H1 (cell line): ENCODE results near the gene KLHL17. TPM values are rescaled to one million over a fixed set of nuclear protein-coding genes. Genes with fewer than 3 reads are reported as not detected.

Experiments used
- CTCF ChIA-PET: fragments of 300-600 bp; sonication (Branson Sonifier 250); formaldehyde crosslinking; loops from one replicate; lab custom pipeline; 2021; ENCODE audit not compliant: partially characterized antibody; lab: Charles Lee
- POLR2A ChIA-PET: fragments of 300-600 bp; sonication (Branson Sonifier 250); formaldehyde crosslinking; loops from one replicate; lab custom pipeline; 2021; ENCODE audit warnings: inconsistent platforms; ENCODE audit not compliant: partially characterized antibody; lab: Charles Lee
- DNase-seq, 2 experiments: peaks; one replicate each; pipeline versions ENCODE4 v3.0.0 to v3.0.0-alpha.2; 2010 to 2022; ENCODE audit warnings: low spot score in 2 of 2, low read depth in 1 of 2, mixed read lengths in 1 of 2
- FAIRE-seq: peaks from 2 replicates; lab custom pipeline; 2011; peaks lifted over from hg19 to GRCh38; lab: Jason Lieb, UNC
- H2AFZ ChIP-seq: 2 replicates; pipeline ENCODE4 v1.8.1; 2012; ENCODE audit warnings: low read length, inconsistent platforms
- H2AK5ac ChIP-seq: 2 replicates; pipeline ENCODE4 v1.6.1; 2013; ENCODE audit warnings: low read depth, low read length
- H2BK120ac ChIP-seq: replicated peaks from 2 replicates; pipeline ENCODE3; 2013; ENCODE audit warnings: low read depth, low read length, inconsistent platforms
- H2BK12ac ChIP-seq: 2 replicates; pipeline ENCODE4 v1.6.1; 2013; ENCODE audit warnings: low read depth, low read length
- H2BK15ac ChIP-seq: 2 replicates; pipeline ENCODE4 v1.6.1; 2013; ENCODE audit warnings: low read length
- H2BK20ac ChIP-seq: 2 replicates; pipeline ENCODE4 v1.6.1; 2013; ENCODE audit warnings: low read length
- H2BK5ac ChIP-seq: 2 replicates; pipeline ENCODE4 v1.6.1; 2013; ENCODE audit warnings: low read depth, low read length
- H3K14ac ChIP-seq: 2 replicates; pipeline ENCODE4 v1.6.1; 2013; ENCODE audit warnings: inconsistent platforms; ENCODE audit not compliant: insufficient read length
- H3K18ac ChIP-seq: 2 replicates; pipeline ENCODE4 v1.6.1; 2013; ENCODE audit warnings: low read length; ENCODE audit errors: extremely low read depth
- H3K23ac ChIP-seq: 2 replicates; pipeline ENCODE4 v1.6.1; 2013; ENCODE audit warnings: inconsistent platforms; ENCODE audit not compliant: insufficient read length
- H3K23me2 ChIP-seq: 2 replicates; pipeline ENCODE4 v1.6.1; 2013; ENCODE audit warnings: low read depth, low read length
- H3K27ac ChIP-seq: 2 replicates; pipeline ENCODE4 v1.6.1; 2011; ENCODE audit warnings: low read depth, low read length, inconsistent platforms
- H3K27me3 ChIP-seq, 4 experiments: replicated peaks in 1 of 4; 1 replicate in 1 of 4; 2 replicates in 3 of 4; pipeline versions ENCODE4 v1.6.1 to v1.8.1; 2011 to 2013; ENCODE audit warnings: low read length in 3 of 4, mild to moderate bottlenecking in 3 of 4, inconsistent platforms in 2 of 4, mixed read lengths in 2 of 4, moderate library complexity in 1 of 4; ENCODE audit not compliant: control insufficient read depth in 3 of 4, insufficient read depth in 3 of 4; ENCODE audit errors: extremely low read depth in 1 of 4
- H3K36me3 ChIP-seq, 4 experiments: 2 replicates each; pipeline versions ENCODE4 v1.6.1 to v1.8.1; 2011 to 2013; ENCODE audit warnings: mild to moderate bottlenecking in 4 of 4, low read length in 3 of 4, moderate library complexity in 2 of 4, control low read depth in 1 of 4, inconsistent platforms in 1 of 4; ENCODE audit not compliant: insufficient read depth in 4 of 4, control insufficient read depth in 2 of 4
- H3K4ac ChIP-seq: replicated peaks from 2 replicates; pipeline ENCODE3; 2013; ENCODE audit warnings: low read length, low read depth, mixed read lengths, inconsistent platforms; ENCODE audit not compliant: insufficient read length
- H3K4me1 ChIP-seq, 4 experiments: replicated peaks in 1 of 4; 1 replicate in 1 of 4; 2 replicates in 3 of 4; pipeline versions ENCODE4 v1.6.1 to v1.8.1; 2011 to 2013; ENCODE audit warnings: low read length in 3 of 4, inconsistent platforms in 2 of 4, mixed read lengths in 1 of 4; ENCODE audit not compliant: insufficient read depth in 4 of 4, control insufficient read depth in 3 of 4
- H3K4me2 ChIP-seq, 2 experiments: 2 replicates each; pipeline versions ENCODE4 v1.6.1 to v1.8.1; 2011 to 2013; ENCODE audit warnings: low read depth in 2 of 2, low read length in 2 of 2, control low read depth in 1 of 2, inconsistent platforms in 1 of 2, mild to moderate bottlenecking in 1 of 2; ENCODE audit not compliant: insufficient read depth in 1 of 2
- H3K4me3 ChIP-seq, 4 experiments: fragments of 200-600, 300-600 bp in 1 of 4; sonication (generic), shearing (Covaris generic), sonication (Bioruptor Twin) in 1 of 4; 2 replicates each; pipeline versions ENCODE4 v1.5.1 to v1.8.1; 2011 to 2016; ENCODE audit warnings: low read length in 4 of 4, low read depth in 3 of 4, control low read depth in 2 of 4, inconsistent platforms in 2 of 4, mild to moderate bottlenecking in 2 of 4, mixed read lengths in 1 of 4, moderate library complexity in 1 of 4; ENCODE audit not compliant: insufficient read depth in 2 of 4; ENCODE audit errors: extremely low read depth in 1 of 4
- H3K56ac ChIP-seq: replicated peaks from 2 replicates; pipeline ENCODE3; 2013; ENCODE audit warnings: low read depth, mild to moderate bottlenecking, mixed read lengths, low read length, inconsistent platforms; ENCODE audit not compliant: insufficient read length
- H3K79me1 ChIP-seq: 2 replicates; pipeline ENCODE4 v1.6.1; 2013; ENCODE audit warnings: low read depth, low read length, control low read depth
- H3K79me2 ChIP-seq, 2 experiments: 2 replicates each; pipeline versions ENCODE4 v1.6.1 to v1.8.1; 2012 to 2013; ENCODE audit warnings: low read length in 2 of 2, mild to moderate bottlenecking in 2 of 2, inconsistent platforms in 1 of 2; ENCODE audit not compliant: insufficient read depth in 2 of 2, control insufficient read depth in 1 of 2
- H3K9ac ChIP-seq, 4 experiments: replicated peaks in 1 of 4; 1 replicate in 1 of 4; 2 replicates in 3 of 4; pipeline versions ENCODE4 v1.6.1 to v1.8.1; 2011 to 2013; ENCODE audit warnings: low read depth in 3 of 4, low read length in 3 of 4, control low read depth in 2 of 4, mild to moderate bottlenecking in 2 of 4, moderate library complexity in 2 of 4, inconsistent platforms in 1 of 4; ENCODE audit errors: extremely low read depth in 1 of 4
- H3K9me3 ChIP-seq, 2 experiments: 2 replicates each; pipeline versions ENCODE4 v1.6.1 to v1.8.1; 2012 to 2013; ENCODE audit warnings: mild to moderate bottlenecking in 2 of 2, moderate library complexity in 2 of 2, control low read depth in 1 of 2, inconsistent platforms in 1 of 2, low read depth in 1 of 2, low read length in 1 of 2, mixed read lengths in 1 of 2; ENCODE audit not compliant: insufficient read depth in 2 of 2
- H4K20me1 ChIP-seq, 2 experiments: replicated peaks in 1 of 2; 2 replicates each; pipeline versions ENCODE3 to v1.8.1; 2011 to 2013; ENCODE audit warnings: inconsistent platforms in 2 of 2, low read length in 2 of 2, mild to moderate bottlenecking in 1 of 2; ENCODE audit not compliant: insufficient read depth in 2 of 2, control insufficient read depth in 1 of 2
- H4K5ac ChIP-seq: 2 replicates; pipeline ENCODE4 v1.6.1; 2013; ENCODE audit warnings: low read length, low read depth, mixed read lengths, inconsistent platforms; ENCODE audit not compliant: insufficient read length
- H4K8ac ChIP-seq: 2 replicates; pipeline ENCODE4 v1.8.0; 2013; ENCODE audit warnings: mild to moderate bottlenecking, moderate library complexity, low read length, inconsistent platforms; ENCODE audit not compliant: insufficient read depth; ENCODE audit errors: extremely low read depth
- H4K91ac ChIP-seq: replicated peaks from 2 replicates; pipeline ENCODE3; 2013; ENCODE audit warnings: low read length, mixed read lengths, inconsistent platforms; ENCODE audit not compliant: insufficient read length
- BCL11A ChIP-seq, 2 experiments: IDR thresholded peaks; one replicate each; pipeline ENCODE4 v1.6.1; 2011; ENCODE audit warnings: low read depth in 2 of 2, low read length in 2 of 2, mild to moderate bottlenecking in 2 of 2
- CBX5 ChIP-seq: fragments of 300-800, 300-1000 bp; sonication (generic); IDR thresholded peaks from 2 replicates; pipeline ENCODE4 v1.7.1; 2016; ENCODE audit warnings: antibody characterized with exemption, low read length, low read depth
- CBX8 ChIP-seq: fragments of 300-800, 300-1000 bp; sonication (generic); IDR thresholded peaks from 2 replicates; pipeline ENCODE4 v1.7.1; 2016; ENCODE audit warnings: low read depth, low read length, borderline replicate concordance
- CHD2 ChIP-seq: IDR thresholded peaks from 2 replicates; pipeline ENCODE4 v1.6.1; 2012; ENCODE audit warnings: low read length, improper control_type of control experiment
- CTBP2 ChIP-seq: IDR thresholded peaks from 2 replicates; pipeline ENCODE4 v1.7.0; 2011; ENCODE audit warnings: borderline replicate concordance, mild to moderate bottlenecking, moderate library complexity, mixed read lengths, low read length; ENCODE audit not compliant: insufficient read depth, insufficient read length
- FOSL1 ChIP-seq: IDR thresholded peaks from 2 replicates; pipeline ENCODE4 v1.6.1; 2011; ENCODE audit warnings: mild to moderate bottlenecking, low read depth, low read length, moderate library complexity; ENCODE audit not compliant: insufficient read depth
- KDM1A ChIP-seq: fragments of 200-600, 300-600 bp; sonication (generic); IDR thresholded peaks from 2 replicates; pipeline ENCODE4 v1.7.1; 2016; ENCODE audit warnings: mild to moderate bottlenecking, low read length, borderline replicate concordance
- SP4 ChIP-seq: IDR thresholded peaks from 2 replicates; pipeline ENCODE4 v1.6.1; 2012; ENCODE audit warnings: low read length, inconsistent platforms
- SUZ12 ChIP-seq: fragments of 200-600 bp; sonication (generic); IDR thresholded peaks from 2 replicates; pipeline ENCODE4 v1.6.1; 2012; ENCODE audit warnings: mild to moderate bottlenecking, inconsistent platforms, low read length, moderate library complexity, mixed read lengths
- TBP ChIP-seq: IDR thresholded peaks from 2 replicates; pipeline ENCODE4 v1.6.1; 2011; ENCODE audit warnings: low read depth, low read length, improper control_type of control experiment
- YY1 ChIP-seq: IDR thresholded peaks from 2 replicates; pipeline ENCODE4 v1.6.1; 2011; ENCODE audit warnings: low read depth, mild to moderate bottlenecking, low read length
- WGBS, 2 experiments: shearing (Covaris generic) in 1 of 2; methylation state at CpG; one replicate each; pipeline versions ENCODE4 v1.1.6 to v1.1.7; 2013 to 2015; ENCODE audit warnings: low lambda C conversion rate in 2 of 2, mixed read lengths in 2 of 2, inconsistent platforms in 1 of 2, low coverage in 1 of 2, missing lambda C conversion rate in 1 of 2; ENCODE audit not compliant: insufficient replicate concordance in 2 of 2, insufficient coverage in 1 of 2, insufficient read length in 1 of 2; ENCODE audit errors: extremely low coverage in 1 of 2, missing lambda C conversion rate in 1 of 2; 5-methylcytosine and 5-hydroxymethylcytosine counted together
- polyA plus RNA-seq, 7 experiments: library from polyadenylated mRNA; depleted of rRNA in 3 of 7; stranded (reverse) in 5 of 7; unstranded in 2 of 7; fragments of >200 nt in 5 of 7; fragments of 200-250 nt in 2 of 7; gene quantifications; 1 replicate in 5 of 7; 2 replicates in 1 of 7; 4 replicates in 1 of 7; pipeline versions ENCODE4 v1.2.1 to v1.2.3, GENCODE V29; 2011 to 2013; ENCODE audit warnings: missing spikeins in 2 of 7, mixed read lengths in 2 of 7
- total RNA-seq: library from RNA; stranded (reverse); fragmentation: NEBNext Ultra II Directional; extraction: Animal tissue kit (Norgen Biotek cat#: 25700); gene quantifications from 2 replicates; pipeline ENCODE4 v1.2.1, GENCODE V29; 2021

Gene KLHL17
- total and polyA plus RNA-seq, 2 of the 8 experiments (the other 6 are each of a cell fraction or from before 2014, with no cell fraction given), result 32.6 to 36.1 TPM

DNA sequence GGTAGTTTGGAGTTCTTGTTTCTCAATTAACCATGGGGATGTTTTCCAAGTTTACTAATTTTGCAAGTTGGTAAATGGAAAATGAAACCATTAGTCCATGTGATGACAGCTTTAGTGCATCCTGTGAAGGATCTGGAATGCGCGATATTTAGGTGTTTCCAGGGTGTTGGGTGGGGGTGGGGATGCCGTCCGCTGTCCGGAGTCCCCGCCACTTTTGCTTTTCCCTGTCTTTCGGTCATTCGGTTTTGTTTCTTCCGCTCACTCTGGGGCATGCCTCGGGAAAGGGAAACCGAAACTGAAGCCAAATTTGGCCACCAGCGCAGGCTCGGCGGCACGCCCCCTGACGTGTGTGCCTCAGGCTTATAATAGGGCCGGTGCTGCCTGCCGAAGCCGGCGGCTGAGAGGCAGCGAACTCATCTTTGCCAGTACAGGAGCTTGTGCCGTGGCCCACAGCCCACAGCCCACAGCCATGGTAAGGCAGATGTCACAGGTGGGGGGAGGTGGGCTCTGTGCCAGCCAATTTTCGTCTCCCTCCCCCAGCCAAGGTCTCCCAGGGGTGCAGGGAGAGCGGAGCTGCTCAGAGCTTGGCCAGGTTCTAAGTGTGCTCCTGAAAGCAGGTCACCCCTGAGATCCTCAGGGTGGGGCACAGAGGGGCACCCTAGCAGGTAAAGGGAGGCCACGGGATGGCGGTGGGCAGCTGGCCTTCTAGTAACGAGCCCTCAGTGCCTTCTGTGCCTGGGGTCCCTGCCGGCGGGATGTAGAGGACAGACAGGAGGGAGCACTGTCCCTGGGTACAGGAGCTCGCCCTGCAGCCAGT lies 52.9 kb downstream of the KLHL17 start, which contains the start of gene ISG15:
ISG15 (plus strand) TSS at position 393 of the 817 bp plus-strand sequence; CDS start at position 470, 77 bp downstream.
- no peaks in the 10 kb centered on the region for H3K79me1 ChIP-seq
- H3K27me3 ChIP-seq, result peaks cover 0 to 3% (median 0%) of the 10 kb centered on the region in 4 experiments; a peak in 3 of 7 replicates
- peak within 1 kb of the TSS; percentile 81 for H3K4ac ChIP-seq
- H3K4me1 ChIP-seq, result peaks cover 0 to 21% (median 15%) of the 10 kb centered on the region in 4 experiments; a peak in 6 of 7 replicates
- H3K4me2 ChIP-seq, result peak within 1 kb of the TSS; percentile 76 to 98
- FAIRE-seq, result peak; percentile 60
- peak within 1 kb of the TSS in 3 of 4 experiments; percentile 46 to 62 (median 60); a peak in 5 of 7 replicates for H3K9ac ChIP-seq
- CTCF ChIA-PET, result interaction anchor here (0.5 to 7.8 kb wide), 12 partner anchors 8 to 109 kb away, joined by 3 to 74 read pairs (median 10); partner anchors contain the start of genes HES4 and PERM1
- peaks cover 6% of the 10 kb centered on the region for H3K23me2 ChIP-seq
- peak within 1 kb of the TSS; percentile 90 for H3K18ac ChIP-seq
- peak in 1 of 2 experiments; percentile 86 for DNase-seq
- H2BK15ac ChIP-seq, result peak within 1 kb of the TSS; percentile 99
- H3K4me3 ChIP-seq, result peak within 1 kb of the TSS; percentile 37 to 64 (median 59)
- WGBS, 2 experiments, result 13% methylated on average over 29 of the region's 30 CpGs; no CpG with 5 or more reads in 1 of the 2 experiments
- H2AFZ ChIP-seq, result peak within 1 kb of the TSS; percentile 29; the same call in 1 of the 2 replicates
- peak within 1 kb of the TSS; percentile 69; the same call in 1 of the 2 replicates for H2AK5ac ChIP-seq
- H2BK120ac ChIP-seq, result no peak within 1 kb of the TSS
- no peak within 1 kb of the TSS for H3K14ac ChIP-seq
- H4K5ac ChIP-seq, result peak within 1 kb of the TSS; percentile 71
- H2BK20ac ChIP-seq, result peak within 1 kb of the TSS; percentile 98
- H3K36me3 ChIP-seq, result no peaks in the 10 kb centered on the region
- H4K91ac ChIP-seq, result peak within 1 kb of the TSS; percentile 68
- no peaks in the 10 kb centered on the region for H3K79me2 ChIP-seq
- no peak within 1 kb of the TSS for H3K23ac ChIP-seq
- peak within 1 kb of the TSS; percentile 92 for H2BK5ac ChIP-seq
- H4K20me1 ChIP-seq, result no peaks in the 10 kb centered on the region
- H3K9me3 ChIP-seq, result no peaks in the 10 kb centered on the region
- peak within 1 kb of the TSS; percentile 5 for H3K56ac ChIP-seq
- POLR2A ChIA-PET, result interaction anchor here (0.6 to 14.9 kb wide), 9 partner anchors 10 to 609 kb away, joined by 3 to 245 read pairs (median 6); no protein-coding TSS in a partner anchor
- H3K27ac ChIP-seq, result peak within 1 kb of the TSS; percentile 61; the same call in 1 of the 2 replicates
- H2BK12ac ChIP-seq, result peak within 1 kb of the TSS; percentile 99
- H4K8ac ChIP-seq, result peak within 1 kb of the TSS; percentile 97
- no peak for TF ChIP-seq SUZ12
- no peak for TF ChIP-seq BCL11A (IDR thresholded peaks at IDR 0.05; ENCODE audit: low read depth in 2 of 2, low read length in 2 of 2)
- TF ChIP-seq CTBP2, result no peak
- TF ChIP-seq FOSL1, result no peak
- no peak for TF ChIP-seq CBX8
- TF ChIP-seq TBP, result peak; percentile 80
- no peak for TF ChIP-seq KDM1A
- no peak for TF ChIP-seq YY1
- TF ChIP-seq CHD2, result 0 out of 2 replicates have a peak, but pooled peaks have one; percentile 18
- no peak for TF ChIP-seq SP4
- TF ChIP-seq CBX5, result no peak
